HG03280 (cell line): ENCODE results near the gene UBR1.
A peak's percentile ranks its signal among the peaks of the same experiment; 100 is the strongest.
"Not testable (repeated sequence)": the region's sequence is repeated elsewhere in the genome, so short reads cannot be mapped to it uniquely, and the experiment has no call there.

ENCODE experiments used
- ATAC-seq: cut with Tn5 transposase; IDR thresholded peaks from one replicate; pipeline ENCODE4 v1.9.1; 2021; ENCODE audit warnings: mild to moderate bottlenecking, moderate library complexity; ENCODE audit not compliant: unreplicated experiment

Gene UBR1

GRCh38 chr15:43105778-43106485 lies at the start of gene UBR1:
Gene UBR1 (minus strand): TSS chr15:43106038. CDS start chr15:43106022, 16 bp downstream.
- peak; percentile 90 for ATAC-seq

DNA sequence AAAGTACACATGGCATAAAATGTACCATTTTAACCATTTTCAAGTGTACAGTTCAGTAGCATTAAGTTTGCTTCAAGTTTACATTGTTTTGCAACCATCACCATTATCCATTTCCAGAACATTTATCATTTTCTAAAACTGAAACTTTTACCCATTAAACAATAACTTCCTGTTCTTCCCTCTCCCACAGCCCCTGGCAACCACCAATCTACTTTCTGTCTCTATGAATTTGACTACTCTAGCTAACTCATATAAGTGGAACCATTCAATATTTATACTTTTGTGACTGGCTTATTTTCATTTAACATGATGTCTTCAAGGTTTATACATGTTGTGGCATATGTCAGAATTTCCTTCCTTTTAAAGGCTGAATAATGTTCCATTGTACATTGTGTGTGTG lies 47.4 kb upstream of the UBR1 start:
- no peak for ATAC-seq

DNA sequence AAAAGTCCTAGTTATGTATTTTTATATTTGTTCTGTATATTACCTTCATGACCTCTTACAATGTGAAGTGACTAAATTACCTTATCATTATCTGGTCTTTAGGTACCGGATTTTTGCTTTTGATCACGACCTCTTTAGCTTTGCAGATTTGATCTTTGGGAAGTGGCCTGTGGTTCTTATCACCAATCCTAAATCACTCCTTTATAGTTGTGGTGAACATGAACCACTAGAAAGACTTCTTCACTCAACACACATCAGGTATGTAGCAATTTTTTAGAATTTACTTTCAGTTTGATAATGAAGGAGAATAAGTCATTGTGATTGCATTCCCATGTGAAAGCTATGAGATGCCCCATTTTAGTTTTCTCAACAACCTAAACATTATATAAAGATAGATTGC lies 45.9 kb upstream of the UBR1 start:
- ATAC-seq = no peak

GRCh38 chr15:43150191-43150929 lies 44.5 kb upstream of the UBR1 start:
- no peak for ATAC-seq

DNA sequence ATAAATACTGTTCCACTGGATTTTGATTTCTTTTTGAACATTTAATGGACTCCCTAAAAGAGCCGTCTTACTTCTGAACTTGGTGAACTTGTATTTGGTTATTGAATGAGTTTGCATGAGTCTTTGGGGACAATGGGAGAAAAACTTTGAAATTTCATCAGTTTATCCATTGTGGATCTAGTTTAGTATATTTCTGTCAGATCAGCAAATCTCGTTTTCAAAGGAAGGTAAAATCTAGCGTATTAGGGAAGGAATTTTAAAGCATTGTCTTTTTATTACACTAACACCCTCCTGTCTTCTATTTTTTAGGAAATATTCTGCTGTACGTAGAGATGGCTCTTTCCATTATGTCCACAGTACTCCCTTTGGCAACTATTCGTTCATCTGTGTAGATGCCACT lies 40.3 kb upstream of the UBR1 start:
- no peak for ATAC-seq

- ATAC-seq = no peak
Observed at GRCh38 chr15:43144512-43144911, 38.7 kb upstream of the UBR1 start.

DNA sequence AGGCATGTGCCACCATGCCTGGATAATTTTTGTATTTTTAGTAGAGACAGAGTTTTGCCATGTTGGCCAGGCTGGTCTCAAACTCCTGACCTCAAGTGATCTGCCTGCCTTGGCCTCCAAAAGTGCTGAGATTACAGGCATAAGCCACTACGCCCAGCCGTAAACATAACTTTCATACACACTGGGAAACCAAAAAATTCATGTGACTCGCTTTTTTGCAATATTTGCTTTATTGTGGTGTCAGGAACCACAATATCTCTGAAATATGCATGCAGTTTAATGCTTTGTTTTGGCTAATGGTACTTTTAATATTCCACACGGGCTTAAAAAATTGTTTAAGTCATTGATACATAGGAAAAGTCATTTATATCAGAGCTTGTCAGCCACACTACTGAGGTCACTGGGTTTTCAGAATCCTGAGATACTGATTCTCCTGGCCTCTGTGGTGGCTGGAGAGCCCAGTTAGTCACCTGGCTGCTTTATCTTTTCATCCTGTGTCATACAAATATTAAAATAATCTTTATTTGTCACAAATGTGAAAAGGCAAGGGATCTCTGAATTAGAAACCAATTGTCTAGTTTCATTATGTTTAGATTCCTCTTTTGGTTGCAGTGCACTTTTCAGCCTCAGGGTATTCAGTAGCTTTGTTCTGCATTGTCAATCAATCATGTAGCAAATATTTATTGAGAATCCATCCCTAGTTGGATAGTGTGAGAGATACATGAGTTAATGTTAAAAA lies 37.5 kb upstream of the UBR1 start:
- ATAC-seq = no peak

DNA sequence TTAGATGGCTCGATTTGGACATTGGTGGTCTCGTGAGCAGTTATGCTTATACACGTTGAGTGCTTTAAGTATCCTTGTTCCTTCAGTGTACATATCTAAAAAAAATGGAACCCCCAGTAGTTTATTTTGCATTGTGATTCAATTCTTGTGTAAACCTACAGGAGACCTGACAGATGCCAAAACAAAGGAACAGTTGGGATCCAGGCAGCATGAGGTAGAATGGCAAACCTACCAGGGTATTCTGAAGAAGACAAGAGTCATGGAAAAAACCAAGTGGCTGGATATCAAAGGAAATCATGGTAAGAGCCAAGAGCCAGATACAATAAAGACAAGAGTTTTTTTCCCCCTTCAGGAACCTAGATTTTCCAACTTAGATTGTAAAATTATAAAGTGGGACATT lies 29.5 kb upstream of the UBR1 start:
- ATAC-seq = no peak

GRCh38 chr15:43134157-43134635 lies 28.4 kb upstream of the UBR1 start:
- ATAC-seq = no peak

DNA sequence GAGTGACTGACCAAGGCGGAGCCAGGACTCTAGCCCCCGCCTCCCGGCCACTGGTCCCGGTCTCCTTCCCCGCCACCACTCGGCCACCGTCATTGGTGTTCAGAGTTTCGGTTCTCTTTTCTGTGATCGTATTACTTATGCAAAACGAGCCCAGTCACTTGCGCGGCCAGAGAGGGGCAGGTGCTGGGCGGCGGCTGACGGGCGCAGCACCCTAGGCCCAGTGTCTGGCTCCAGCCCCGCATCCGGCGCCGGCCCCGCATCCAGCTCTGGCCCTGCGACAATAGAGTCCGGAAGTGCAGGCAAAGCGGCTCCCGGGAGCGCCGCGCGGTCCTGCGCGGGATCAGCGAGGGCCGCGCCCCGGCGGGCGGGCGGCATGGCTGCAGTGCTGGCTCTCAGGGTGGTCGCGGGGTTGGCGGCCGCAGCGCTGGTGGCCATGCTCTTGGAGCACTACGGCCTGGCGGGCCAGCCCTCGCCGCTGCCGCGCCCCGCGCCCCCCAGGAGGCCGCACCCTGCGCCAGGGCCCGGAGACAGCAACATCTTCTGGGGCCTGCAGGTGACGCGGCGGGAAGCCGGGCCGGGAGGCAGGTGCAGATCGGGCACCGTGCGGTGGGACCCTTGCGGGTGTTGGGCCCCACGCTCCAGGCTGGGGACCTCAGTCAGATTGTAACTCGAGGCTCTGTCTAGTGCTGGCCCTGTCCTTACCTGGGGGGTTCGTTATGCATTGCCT lies 27.8 kb upstream of the UBR1 start, which contains the start of gene TMEM62:
Gene TMEM62, plus strand, starts transcription at position 157 of the 727 bp plus-strand sequence. Its CDS starts 217 bp downstream, at position 374.
- peak; percentile 95 for ATAC-seq

- ATAC-seq = no peak
Observed at GRCh38 chr15:43132830-43133429, 27.1 kb upstream of the UBR1 start.

DNA sequence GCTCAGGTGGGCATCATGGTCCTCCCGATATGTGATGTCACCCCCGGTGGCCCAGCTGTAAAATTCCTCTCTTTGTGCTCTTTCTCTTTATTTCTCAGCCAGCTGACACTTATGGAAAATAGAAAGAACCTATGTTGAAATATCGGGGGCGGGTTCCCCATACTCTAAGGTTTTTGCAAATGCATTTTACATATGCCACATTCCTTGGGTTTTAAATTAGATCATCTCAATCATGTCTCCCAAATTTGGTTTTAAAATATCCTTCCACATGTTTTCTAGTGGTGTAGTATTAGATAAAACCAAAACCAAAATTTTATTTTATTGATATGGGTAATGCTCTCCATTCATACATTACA lies 23.1 kb upstream of the UBR1 start:
- no peak for ATAC-seq

DNA sequence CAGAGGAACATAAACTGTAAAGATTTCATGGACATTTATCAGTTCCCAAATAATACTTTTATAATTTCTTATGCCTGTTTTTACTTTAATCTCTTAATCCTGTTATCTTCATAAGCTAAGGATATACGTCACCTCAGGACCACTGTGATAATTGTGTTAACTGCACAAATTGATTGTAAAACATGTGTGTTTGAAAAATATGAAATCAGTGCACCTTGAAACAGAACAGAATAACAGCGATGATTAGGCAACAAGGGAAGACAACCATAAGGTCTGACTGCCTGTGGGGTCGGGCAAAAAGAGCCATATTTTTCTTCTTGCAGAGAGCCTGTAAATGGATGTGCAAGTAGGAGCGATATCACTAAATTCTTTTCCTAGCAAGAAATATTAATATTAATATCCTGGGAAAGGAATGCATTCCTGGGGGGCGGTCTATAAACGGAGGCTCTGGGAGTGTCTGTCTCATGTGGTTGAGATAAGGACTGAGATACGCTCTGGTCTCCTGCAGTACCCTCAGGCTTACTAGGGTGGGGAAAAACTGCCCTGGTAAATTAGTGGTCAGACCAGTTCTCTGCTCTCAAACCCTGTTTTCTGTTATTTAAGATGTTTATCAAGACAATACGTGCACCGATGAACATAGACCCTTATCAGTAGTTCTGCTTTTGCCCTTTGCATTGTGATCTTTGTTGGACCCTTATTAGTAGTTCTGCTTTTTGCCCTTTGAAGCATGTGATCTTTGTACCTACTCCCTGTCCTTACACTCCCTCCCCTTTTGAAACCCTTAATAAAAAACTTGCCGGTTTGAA lies 22.5 kb upstream of the UBR1 start:
- not testable (repeated sequence) for ATAC-seq

GRCh38 chr15:43127752-43128151 lies 21.9 kb upstream of the UBR1 start:
- no peak for ATAC-seq

DNA sequence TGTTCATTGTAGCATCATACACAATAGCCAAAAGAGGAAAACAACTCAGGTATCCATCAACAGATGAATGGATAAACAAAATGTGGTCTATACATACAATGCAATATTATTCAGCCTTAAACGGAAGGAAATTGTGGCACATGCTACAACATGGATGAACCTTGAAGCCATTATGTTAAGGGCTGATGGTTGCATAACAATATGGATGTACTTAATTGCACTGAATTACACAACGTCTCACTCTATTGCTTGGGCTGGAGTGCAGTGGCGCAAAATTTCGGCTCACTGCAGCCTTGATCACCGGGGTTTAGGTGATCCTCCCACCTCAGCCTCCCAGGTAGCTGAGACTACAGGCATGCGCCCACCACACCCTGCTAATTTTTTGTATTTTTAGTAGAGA lies 20.5 kb upstream of the UBR1 start:
- ATAC-seq = no peak

DNA sequence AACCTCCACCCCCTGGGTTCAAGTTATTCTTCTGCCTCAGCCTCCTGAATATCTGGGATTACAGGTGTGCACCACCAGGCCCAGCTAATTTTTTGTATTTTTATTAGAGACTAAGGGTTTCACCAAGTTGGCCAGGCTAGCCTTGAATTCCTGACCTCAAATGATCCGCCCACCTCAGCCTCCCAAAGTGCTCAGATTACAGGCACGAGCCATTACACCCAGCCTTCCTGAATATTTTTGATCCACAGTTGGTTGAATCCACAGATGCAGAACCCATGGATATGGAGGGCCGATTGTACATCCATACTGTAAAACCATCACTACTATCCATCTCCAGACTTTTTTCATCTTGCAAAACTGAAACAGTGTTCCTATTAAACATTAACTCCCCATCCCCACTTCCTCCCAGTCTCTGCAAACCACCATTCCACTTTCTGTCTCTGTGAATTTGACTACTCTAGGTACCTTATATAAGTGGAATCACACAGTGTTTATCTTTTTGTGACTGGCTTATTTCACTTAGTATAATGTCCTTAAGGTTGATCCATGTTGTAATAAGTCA lies 19.3 kb upstream of the UBR1 start:
- no peak for ATAC-seq

- ATAC-seq = no peak
Observed at GRCh38 chr15:43121863-43122262, 16.0 kb upstream of the UBR1 start.

- ATAC-seq = no peak
Observed at GRCh38 chr15:43118829-43119228, 13.0 kb upstream of the UBR1 start.

GRCh38 chr15:43118286-43118685 lies 12.4 kb upstream of the UBR1 start:
- ATAC-seq = no peak
